HG02798 (cell line): ENCODE measurements around the gene ENO3.

ENCODE experiments used
- ATAC-seq: cut with Tn5 transposase; IDR thresholded peaks from one replicate; pipeline ENCODE4 v1.9.1; 2021; ENCODE audit warnings: mild to moderate bottlenecking; ENCODE audit not compliant: unreplicated experiment, poor library complexity

Gene ENO3

GRCh38 chr17:4971826-4972225, 20.9 kb downstream of the ENO3 start:
- ATAC-seq, result no peak

- ATAC-seq, result no peak
These were observed 21.4 kb downstream of the ENO3 start for GRCh38 chr17:4972322-4972721.

DNA sequence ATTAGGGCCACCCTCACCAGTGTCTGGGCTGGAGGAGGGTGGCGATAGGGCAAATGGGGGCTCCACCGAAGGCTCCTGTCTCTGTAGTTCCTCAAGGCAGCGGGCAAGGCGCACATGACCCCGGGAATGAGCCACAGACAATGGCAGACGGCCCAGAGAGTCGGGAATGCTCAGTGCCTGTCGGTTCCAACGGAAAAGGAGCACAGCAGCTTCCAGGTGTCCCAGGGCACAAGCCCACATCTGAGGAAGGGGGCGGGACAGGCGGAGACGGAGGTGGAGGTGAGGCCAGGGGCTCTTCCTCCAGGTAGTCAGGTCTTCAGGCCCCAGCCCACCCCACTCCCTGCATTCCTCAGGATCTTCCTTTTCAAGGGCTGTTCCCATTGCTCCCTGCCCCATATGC, 21.8 kb downstream of the ENO3 start:
- no peak for ATAC-seq

GRCh38 chr17:4973256-4974114, 22.6 kb downstream of the ENO3 start:
- no peak for ATAC-seq

- no peak for ATAC-seq
These were observed 23.3 kb downstream of the ENO3 start for GRCh38 chr17:4974115-4974670.

- ATAC-seq, result no peak
These were observed 27.8 kb downstream of the ENO3 start for GRCh38 chr17:4978726-4979125.

GRCh38 chr17:4980644-4981216, 29.8 kb downstream of the ENO3 start:
- ATAC-seq, result no peak

DNA sequence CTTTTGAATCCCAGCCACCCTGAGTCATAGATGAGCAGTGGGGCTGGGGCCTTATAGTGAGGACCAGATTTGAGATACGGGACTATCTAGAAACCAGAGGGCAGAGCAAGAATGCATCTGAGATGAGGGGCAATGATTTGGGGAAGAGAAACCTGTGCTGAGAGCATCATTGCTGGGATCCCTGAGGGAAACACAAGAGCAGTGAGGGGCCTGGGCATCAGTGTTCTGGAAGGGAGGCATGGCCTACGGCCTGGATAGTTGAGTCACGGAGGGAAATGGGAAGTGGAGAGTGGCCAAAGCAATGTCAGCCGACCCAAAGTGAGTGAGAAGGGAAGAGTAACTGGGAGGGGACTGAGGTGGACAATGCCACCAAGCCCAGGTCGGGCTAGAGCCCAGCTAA, 31.4 kb downstream of the ENO3 start:
- no peak for ATAC-seq

GRCh38 chr17:4986403-4986802, 35.5 kb downstream of the ENO3 start:
- no peak for ATAC-seq

DNA sequence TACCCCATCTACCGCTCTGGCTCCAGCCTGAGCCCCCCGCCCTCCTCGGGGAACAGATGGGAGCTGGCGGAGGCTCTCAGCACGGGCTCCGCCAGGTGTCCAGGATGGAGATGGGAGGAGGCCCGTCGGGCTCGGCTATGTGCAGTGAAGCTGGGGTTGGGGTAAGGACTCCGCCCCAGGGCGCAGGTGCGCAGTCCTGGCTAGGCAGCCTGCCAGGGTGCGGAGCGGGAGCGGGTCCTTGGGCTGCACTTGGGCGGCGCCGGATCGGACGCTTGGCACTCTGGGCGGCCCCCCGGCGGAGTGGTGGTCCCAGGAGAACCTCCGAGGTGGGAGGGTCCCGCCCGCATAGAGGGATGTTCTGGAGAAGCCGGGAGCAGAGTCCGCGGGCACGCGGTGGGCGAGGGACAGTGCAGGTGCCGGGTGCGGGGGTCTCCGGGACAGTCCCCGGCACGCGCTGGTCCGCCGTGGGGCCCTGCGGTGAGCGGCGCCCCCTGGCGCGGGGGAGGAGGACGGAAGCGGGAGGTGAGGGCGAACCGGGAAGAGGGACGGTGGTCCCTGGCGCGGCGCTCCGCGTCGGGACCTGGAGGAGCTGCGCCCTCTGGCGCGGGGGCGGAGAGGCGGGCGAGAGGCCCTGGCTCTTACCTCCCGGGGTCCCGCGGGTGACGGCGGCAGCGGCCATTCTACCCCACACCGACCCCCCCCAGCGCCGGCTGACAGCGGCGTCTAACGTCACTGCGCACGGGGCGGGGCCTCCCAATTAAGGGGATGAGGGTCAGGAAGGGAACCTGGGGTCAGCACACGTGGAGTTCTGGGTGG, 36.2 kb downstream of the ENO3 start, which contains the start of gene CAMTA2:
CAMTA2 (minus strand) TSS at position 725 of the 816 bp plus-strand sequence. CDS start 1,453 bp downstream, outside the sequence.
- ATAC-seq, result peak; percentile 75

- ATAC-seq, result no peak
These were observed 37.0 kb downstream of the ENO3 start for GRCh38 chr17:4987767-4988567.

DNA sequence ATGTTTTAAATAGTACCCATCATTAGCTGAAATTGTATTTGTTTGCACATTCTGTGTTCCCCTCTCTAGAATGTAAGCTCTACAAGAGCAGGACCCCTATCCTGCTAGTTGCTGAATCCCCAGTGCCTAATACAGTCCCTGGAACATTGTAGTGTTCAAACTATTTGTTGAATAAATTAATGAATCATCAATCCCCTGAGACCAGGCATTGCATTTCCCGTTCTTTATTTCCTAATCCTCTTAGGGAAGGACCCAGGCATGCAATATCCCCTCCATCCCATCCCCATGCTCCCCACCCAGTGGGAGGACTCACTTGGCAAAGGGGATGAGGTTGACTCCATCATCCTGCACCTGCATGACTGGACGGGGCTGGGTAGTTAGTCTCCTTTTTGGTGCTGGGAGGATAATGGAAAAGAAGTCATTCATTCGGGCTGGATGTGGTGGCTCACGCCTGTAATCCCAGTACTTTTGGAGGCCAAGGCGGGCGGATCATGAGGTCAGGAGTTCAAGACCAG, 43.2 kb downstream of the ENO3 start:
- ATAC-seq, result no peak

- peak; percentile 89 for ATAC-seq
These were observed 46.5 kb downstream of the ENO3 start, which contains the start of the genes INCA1 and KIF1C for GRCh38 chr17:4997302-4998026. TSS of gene INCA1 (minus strand) at chr17:4997522. CDS start at chr17:4994437, 3,085 bp downstream. TSS of gene KIF1C (plus strand) at chr17:4997950. CDS start at chr17:5000247, 2,297 bp downstream.

- no peak for ATAC-seq
These were observed 47.3 kb downstream of the ENO3 start for GRCh38 chr17:4998027-4998731.

DNA sequence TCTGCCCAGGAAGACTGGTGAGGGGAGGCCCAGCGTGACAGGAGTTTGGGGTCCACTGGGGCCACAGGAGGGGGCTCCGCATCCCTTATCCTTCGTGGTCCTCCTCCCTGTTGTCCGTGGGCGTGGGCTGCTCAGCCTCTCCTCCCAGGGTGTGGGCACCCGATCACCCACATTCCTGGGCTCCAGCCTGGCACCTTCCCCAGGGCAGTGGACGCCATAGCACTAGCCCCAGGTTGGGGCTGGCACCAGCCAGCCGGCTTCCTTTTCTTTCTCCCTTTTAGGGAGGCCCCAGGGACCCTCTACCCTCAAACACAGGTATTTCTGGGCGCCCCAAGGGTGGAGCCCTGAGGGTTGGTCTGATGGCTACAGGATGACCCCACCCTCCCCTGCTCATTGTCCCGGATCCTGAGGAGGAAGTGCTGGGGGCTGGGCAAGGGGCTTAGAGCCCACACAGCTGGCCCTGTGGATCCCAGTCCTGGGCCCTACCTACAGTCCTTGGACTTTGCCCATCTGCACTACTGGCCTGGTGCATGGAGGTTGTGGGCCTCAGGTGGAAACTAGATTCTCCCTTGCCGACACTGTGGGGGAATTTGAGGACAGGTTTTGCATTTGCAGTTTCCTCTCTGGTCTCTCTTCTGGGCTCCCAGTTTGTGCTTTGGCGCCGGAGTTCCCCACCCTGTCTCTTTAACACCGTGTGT, 48.0 kb downstream of the ENO3 start:
- no peak for ATAC-seq

- no peak for ATAC-seq
These were observed 48.6 kb downstream of the ENO3 start for GRCh38 chr17:4999430-5000093.

GRCh38 chr17:5000237-5000639, 49.3 kb downstream of the ENO3 start:
- ATAC-seq, result no peak
